SK-N-SH (cell line): Measurements from ENCODE around the gene GARNL3. TPM values are rescaled to one million over a fixed set of nuclear protein-coding genes. Genes with fewer than 3 reads are reported as not detected.

Experiments used
- CTCF ChIA-PET: fragments of 300-600, 350-600 bp; formaldehyde crosslinking; extraction: SDS; loops from one replicate; lab custom pipeline; 2021; lab: Yijun Ruan, JAX
- POLR2A ChIA-PET: fragments of 350-600 bp; sonication (Branson Sonifier 250); formaldehyde crosslinking; extraction: SDS; loops from one replicate; lab custom pipeline; 2020; ENCODE audit warnings: antibody characterized with exemption, inconsistent platforms; lab: Yijun Ruan, JAX
- DNase-seq: peaks from one replicate; pipeline ENCODE4 v3.0.0; 2012
- H2AFZ ChIP-seq: fragments of 200-600 bp; sonication (generic); 2 replicates; pipeline ENCODE4 v1.8.1; 2016; ENCODE audit warnings: antibody characterized with exemption, mild to moderate bottlenecking, low read depth
- H3F3A ChIP-seq: fragments of 200-600 bp; sonication (generic); replicated peaks from 2 replicates; pipeline ENCODE3; 2016; ENCODE audit warnings: antibody characterized with exemption, mild to moderate bottlenecking; ENCODE audit not compliant: insufficient read depth
- H3K27ac ChIP-seq, 2 experiments: fragments of 200-500 bp in 1 of 2; fragments of 200-600 bp in 1 of 2; sonication (Bioruptor generic) in 1 of 2; sonication (generic), shearing (Covaris generic) in 1 of 2; 2 replicates each; pipeline versions ENCODE4 v1.5.1 to v1.6.1; 2014 to 2016; ENCODE audit warnings: low read depth in 2 of 2, inconsistent platforms in 1 of 2, low read length in 1 of 2, mild to moderate bottlenecking in 1 of 2, mixed read lengths in 1 of 2
- H3K27me3 ChIP-seq: fragments of 200-600 bp; sonication (generic), shearing (Covaris generic); 2 replicates; pipeline ENCODE4 v1.6.1; 2016; ENCODE audit warnings: mixed run types; ENCODE audit not compliant: insufficient read depth
- H3K36me3 ChIP-seq, 2 experiments: fragments of 200-500 bp in 1 of 2; fragments of 200-600 bp in 1 of 2; sonication (Bioruptor generic) in 1 of 2; sonication (generic) in 1 of 2; replicated peaks in 1 of 2; 2 replicates each; pipeline versions ENCODE3 to v1.5.1; 2014 to 2016; ENCODE audit warnings: low read length in 1 of 2, mild to moderate bottlenecking in 1 of 2; ENCODE audit not compliant: insufficient read depth in 2 of 2, control insufficient read depth in 1 of 2
- H3K4me1 ChIP-seq, 2 experiments: fragments of 200-500 bp in 1 of 2; fragments of 200-600 bp in 1 of 2; sonication (Bioruptor generic) in 1 of 2; sonication (generic), shearing (Covaris generic) in 1 of 2; 2 replicates each; pipeline versions ENCODE4 v1.5.1 to v1.6.1; 2014 to 2016; ENCODE audit warnings: low read depth in 1 of 2, low read length in 1 of 2, mixed run types in 1 of 2; ENCODE audit not compliant: insufficient read depth in 2 of 2, control insufficient read depth in 1 of 2
- H3K4me2 ChIP-seq: fragments of 200-600 bp; sonication (generic), shearing (Covaris generic); 2 replicates; pipeline ENCODE4 v1.6.1; 2017; ENCODE audit warnings: mixed run types
- H3K4me3 ChIP-seq, 2 experiments: fragments of 200-500 bp in 1 of 2; fragments of 200-600 bp in 1 of 2; sonication (Bioruptor generic) in 1 of 2; sonication (generic), shearing (Covaris generic) in 1 of 2; 2 replicates each; pipeline versions ENCODE4 v1.5.1 to v1.8.1; 2014 to 2016; ENCODE audit warnings: low read depth in 2 of 2, inconsistent platforms in 1 of 2, low read length in 1 of 2, mild to moderate bottlenecking in 1 of 2, mixed read lengths in 1 of 2, moderate library complexity in 1 of 2
- H3K79me2 ChIP-seq: fragments of 200-600 bp; sonication (generic); 2 replicates; pipeline ENCODE4 v1.8.1; 2017; ENCODE audit warnings: mild to moderate bottlenecking; ENCODE audit not compliant: insufficient read depth
- H3K9ac ChIP-seq: fragments of 200-600 bp; sonication (generic); 2 replicates; pipeline ENCODE4 v1.6.1; 2017; ENCODE audit warnings: mixed run types
- H3K9me2 ChIP-seq: fragments of 200-600 bp; sonication (generic); 2 replicates; pipeline ENCODE4 v1.6.1; 2017; ENCODE audit warnings: mixed run types
- H3K9me3 ChIP-seq: fragments of 200-600 bp; sonication (generic); 2 replicates; pipeline ENCODE4 v1.6.1; 2017; ENCODE audit warnings: mixed run types, mild to moderate bottlenecking, moderate library complexity
- H4K20me1 ChIP-seq: fragments of 200-600 bp; sonication (generic); 2 replicates; pipeline ENCODE4 v1.6.1; 2017; ENCODE audit warnings: mild to moderate bottlenecking, mixed run types; ENCODE audit not compliant: insufficient read depth
- EP300 ChIP-seq, 2 experiments: IDR thresholded peaks; 2 replicates each; pipeline versions ENCODE4 v1.4.0 to v1.6.1; 2012; ENCODE audit warnings: borderline replicate concordance in 1 of 2, low read depth in 1 of 2, low read length in 1 of 2
- FOXM1 ChIP-seq: IDR thresholded peaks from 2 replicates; pipeline ENCODE4 v1.4.0; 2012; ENCODE audit warnings: low read depth, mild to moderate bottlenecking
- GATA2 ChIP-seq: sonication (generic); formaldehyde crosslinking; IDR thresholded peaks from 2 replicates; pipeline ENCODE4 v1.5.0; 2020; ENCODE audit warnings: mild to moderate bottlenecking, missing genetic modification reagents
- MEF2A ChIP-seq: IDR thresholded peaks from 2 replicates; pipeline ENCODE4 v1.4.0; 2012; ENCODE audit warnings: low read depth, borderline replicate concordance
- MXI1 ChIP-seq: IDR thresholded peaks from 2 replicates; pipeline ENCODE4 v1.6.1; 2012; ENCODE audit warnings: mild to moderate bottlenecking, low read depth, low read length, improper control_type of control experiment
- NFIC ChIP-seq: IDR thresholded peaks from 2 replicates; pipeline ENCODE4 v1.4.0; 2012; ENCODE audit warnings: borderline replicate concordance
- POLR2AphosphoS5 ChIP-seq: IDR thresholded peaks from 2 replicates; pipeline ENCODE4 v1.6.1; 2012; ENCODE audit warnings: low read depth, low read length
- RCOR1 ChIP-seq: fragments of 150-350 bp; IDR thresholded peaks from 2 replicates; pipeline ENCODE4 v1.6.1; 2017; ENCODE audit warnings: antibody characterized with exemption, low read length
- REST ChIP-seq: IDR thresholded peaks from 2 replicates; pipeline ENCODE4 v1.6.1; 2012; ENCODE audit warnings: mild to moderate bottlenecking, low read depth, low read length, moderate library complexity
- RFX5 ChIP-seq: IDR thresholded peaks from 2 replicates; pipeline ENCODE4 v1.6.1; 2012; ENCODE audit warnings: mild to moderate bottlenecking, improper control_type of control experiment, low read length
- SIN3A ChIP-seq: IDR thresholded peaks from 2 replicates; pipeline ENCODE4 v1.6.1; 2012; ENCODE audit warnings: low read depth, mild to moderate bottlenecking, low read length, moderate library complexity, borderline replicate concordance
- SMC3 ChIP-seq: IDR thresholded peaks from 2 replicates; pipeline ENCODE4 v1.6.1; 2012; ENCODE audit warnings: low read depth, low read length, improper control_type of control experiment
- TAF1 ChIP-seq: IDR thresholded peaks from 2 replicates; pipeline ENCODE4 v1.6.1; 2012; ENCODE audit warnings: low read depth, mild to moderate bottlenecking, low read length, moderate library complexity, borderline replicate concordance
- ZBTB33 ChIP-seq: IDR thresholded peaks from 2 replicates; pipeline ENCODE4 v1.4.0; 2012; ENCODE audit warnings: low read depth, borderline replicate concordance
- WGBS: methylation state at CpG from one replicate; pipeline ENCODE4 v1.1.6; 2017; ENCODE audit warnings: low lambda C conversion rate; 5-methylcytosine and 5-hydroxymethylcytosine counted together
- polyA plus RNA-seq, 3 experiments: library from polyadenylated mRNA; depleted of rRNA; stranded (reverse); fragments of >200 nt; gene quantifications; 2 replicates each; pipeline ENCODE4 v1.2.3, GENCODE V29; 2012
- TF ChIP-seq, protein P1 (sequence below): fragments of 150-350 bp; IDR thresholded peaks from 2 replicates; pipeline ENCODE4 v1.6.1; 2017; ENCODE audit warnings: antibody characterized with exemption, low read length, low read depth, borderline replicate concordance
- TF ChIP-seq, protein P2 (sequence below): IDR thresholded peaks from 2 replicates; pipeline ENCODE4 v1.4.0; 2012; ENCODE audit warnings: low read depth

The GARNL3 gene
- polyA plus RNA-seq, 1 of the 3 experiments (the other 2 are of a cell fraction), result 9.1 TPM

DNA sequence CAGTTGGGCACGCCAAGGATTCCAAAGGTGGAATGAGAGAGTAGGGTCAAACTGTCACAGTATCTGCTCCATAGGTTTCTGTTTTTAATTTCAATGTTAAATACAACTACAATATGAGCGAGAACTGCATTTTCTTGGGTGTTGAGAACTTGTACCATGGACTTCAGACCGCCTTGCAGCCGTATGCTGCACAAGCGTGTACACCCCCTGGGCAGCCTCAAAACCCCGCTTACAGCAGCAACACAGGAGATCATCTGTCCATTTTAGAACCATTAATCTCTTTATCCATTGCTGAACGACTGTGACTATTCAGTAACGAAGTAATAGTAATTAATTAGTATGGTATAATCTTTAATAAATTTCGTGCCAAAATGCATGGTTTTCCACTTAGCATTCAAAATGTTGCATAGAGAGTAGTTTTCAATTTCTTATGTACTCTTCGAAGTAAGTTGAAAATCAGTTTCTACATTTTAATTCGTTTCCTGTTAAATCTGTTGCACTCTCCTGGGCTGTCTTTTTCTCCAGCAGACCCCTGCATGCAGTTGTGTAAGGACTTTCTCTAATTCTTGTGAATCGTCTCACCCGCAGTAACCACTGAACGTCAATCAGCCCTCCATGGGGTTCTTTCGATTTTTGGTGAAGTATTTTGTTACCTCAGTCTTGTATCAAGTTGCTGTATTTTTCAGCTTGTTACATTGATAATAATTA is 42.0 kb upstream of the GARNL3 start:
- no peak for DNase-seq
- no peaks in the 10 kb centered on the region for H3K36me3 ChIP-seq
- CTCF ChIA-PET, result interaction anchor here (1.1 to 2.4 kb wide), 2 partner anchors 24 to 126 kb away, joined by 4 to 10 read pairs; no protein-coding TSS in a partner anchor
- no peaks in the 10 kb centered on the region for H3K27me3 ChIP-seq
- H3K9me3 ChIP-seq, result no peaks in the 10 kb centered on the region
- H3K79me2 ChIP-seq, result 0 out of 2 replicates have a peak, but pooled peaks cover 4% of the 10 kb centered on the region
- H2AFZ ChIP-seq, result no peak overlapping the region
- TF ChIP-seq, protein P1, sequence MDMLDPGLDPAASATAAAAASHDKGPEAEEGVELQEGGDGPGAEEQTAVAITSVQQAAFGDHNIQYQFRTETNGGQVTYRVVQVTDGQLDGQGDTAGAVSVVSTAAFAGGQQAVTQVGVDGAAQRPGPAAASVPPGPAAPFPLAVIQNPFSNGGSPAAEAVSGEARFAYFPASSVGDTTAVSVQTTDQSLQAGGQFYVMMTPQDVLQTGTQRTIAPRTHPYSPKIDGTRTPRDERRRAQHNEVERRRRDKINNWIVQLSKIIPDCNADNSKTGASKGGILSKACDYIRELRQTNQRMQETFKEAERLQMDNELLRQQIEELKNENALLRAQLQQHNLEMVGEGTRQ, result no peak
- no peak for TF ChIP-seq SIN3A
- no peak for TF ChIP-seq GATA2 (CRISPR knock-in tag)
- no peak for TF ChIP-seq EP300 (IDR thresholded peaks at IDR 0.05; ENCODE audit: borderline replicate concordance in 1 of 2, low read depth in 1 of 2, low read length in 1 of 2)
- no peak for TF ChIP-seq REST
- TF ChIP-seq, protein P2, sequence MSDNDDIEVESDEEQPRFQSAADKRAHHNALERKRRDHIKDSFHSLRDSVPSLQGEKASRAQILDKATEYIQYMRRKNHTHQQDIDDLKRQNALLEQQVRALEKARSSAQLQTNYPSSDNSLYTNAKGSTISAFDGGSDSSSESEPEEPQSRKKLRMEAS, result no peak
- TF ChIP-seq RFX5, result no peak
- TF ChIP-seq MXI1, result no peak
- TF ChIP-seq ZBTB33, result no peak
- no peak for TF ChIP-seq MEF2A
- no peak for TF ChIP-seq RCOR1
- TF ChIP-seq POLR2AphosphoS5, result no peak
- no peak for TF ChIP-seq NFIC
- no peak for TF ChIP-seq FOXM1
- no peak for TF ChIP-seq SMC3
- TF ChIP-seq TAF1, result no peak
- H4K20me1 ChIP-seq, result no peaks in the 10 kb centered on the region
- WGBS, result 89% methylated on average over 15 of the region's 15 CpGs
- POLR2A ChIA-PET, result no interaction called here
- peaks cover 10% of the 10 kb centered on the region for H3F3A ChIP-seq
- H3K4me1 ChIP-seq, result peaks cover 7 to 16% of the 10 kb centered on the region in 2 experiments; a peak in 2 of 4 replicates
- no peak overlapping the region for H3K4me2 ChIP-seq
- no peak overlapping the region for H3K4me3 ChIP-seq
- H3K9ac ChIP-seq, result no peak overlapping the region
- H3K27ac ChIP-seq, result no peak overlapping the region
- H3K9me2 ChIP-seq, result no peaks in the 10 kb centered on the region
